ENCODE data around the gene SLF1.

DNA sequence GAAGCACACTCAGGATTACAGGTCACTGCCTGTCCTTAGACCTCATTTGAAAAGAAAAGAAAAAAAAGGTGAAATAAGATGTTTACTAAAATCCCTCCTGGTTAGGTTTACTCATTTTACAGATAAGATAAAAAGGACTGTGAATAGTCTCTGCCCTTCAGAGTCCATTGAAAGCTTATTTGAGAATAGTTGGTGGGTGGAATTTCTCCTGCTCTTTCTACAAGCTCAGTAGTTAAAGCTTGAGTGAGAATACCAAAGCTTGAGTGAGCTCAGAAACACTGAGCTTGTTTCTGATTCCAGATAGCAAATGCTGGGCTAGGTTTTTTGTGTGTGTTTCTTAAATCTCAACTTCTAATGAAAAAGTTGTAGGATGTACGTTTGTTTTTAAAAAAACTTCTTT is 106.7 kb downstream of the SLF1 start:
- TF ChIP-seq POLR2AphosphoS5 (IDR thresholded peaks at IDR 0.05; ENCODE audit: low read depth, low read length) (no peak), POLR2A (IDR thresholded peaks at IDR 0.05; ENCODE audit: low read depth, low read length) (no peak), TAF1 (IDR thresholded peaks at IDR 0.05; ENCODE audit: borderline replicate concordance, low read depth, low read length) (no peak)

All from GM12892 (cell line).